ENCODE data around the gene UBE2V1.

UBE2V1 gene

DNA sequence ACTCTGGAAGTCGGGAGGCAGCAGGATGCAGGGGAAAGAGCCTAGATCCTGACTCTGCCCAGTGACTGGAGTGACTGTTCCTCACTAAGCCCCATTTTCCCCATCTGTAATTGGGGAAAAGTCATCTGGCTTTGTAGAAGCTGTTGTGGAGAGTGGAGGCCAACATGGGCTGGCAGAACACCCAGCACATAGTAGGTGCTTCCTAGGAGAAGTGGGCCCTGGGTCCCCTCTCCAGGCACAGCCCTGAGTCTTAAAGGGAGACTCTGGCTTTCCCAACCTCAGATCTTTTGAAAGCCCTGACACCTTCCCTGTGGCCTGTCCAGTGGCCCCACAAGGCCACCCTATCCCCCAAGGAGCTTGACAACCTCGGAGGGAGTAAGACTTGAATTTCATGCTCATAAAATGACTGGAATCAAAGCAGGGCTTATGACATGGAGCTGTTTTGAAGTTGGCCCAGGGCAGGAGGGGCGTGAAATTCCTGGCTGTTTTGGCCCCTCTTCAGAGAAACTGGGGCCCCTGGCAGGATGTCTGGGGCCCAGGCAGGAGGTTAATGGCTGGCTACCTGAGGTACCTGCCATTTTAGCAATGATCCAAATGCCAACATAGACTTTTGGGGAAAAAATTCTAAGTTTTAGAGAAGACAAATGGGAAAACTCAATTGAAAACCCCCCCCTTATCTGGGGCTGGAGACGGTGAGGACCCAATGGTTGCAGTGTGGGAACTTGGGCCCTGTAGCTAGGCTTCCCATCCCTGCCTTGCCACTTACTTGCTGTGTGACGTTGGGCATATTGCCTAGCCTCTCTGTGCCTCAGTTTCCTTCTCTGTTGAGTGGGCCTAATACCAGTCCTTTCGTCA, 51.6 kb downstream of the UBE2V1 start:
- no peak for DNase-seq

DNA sequence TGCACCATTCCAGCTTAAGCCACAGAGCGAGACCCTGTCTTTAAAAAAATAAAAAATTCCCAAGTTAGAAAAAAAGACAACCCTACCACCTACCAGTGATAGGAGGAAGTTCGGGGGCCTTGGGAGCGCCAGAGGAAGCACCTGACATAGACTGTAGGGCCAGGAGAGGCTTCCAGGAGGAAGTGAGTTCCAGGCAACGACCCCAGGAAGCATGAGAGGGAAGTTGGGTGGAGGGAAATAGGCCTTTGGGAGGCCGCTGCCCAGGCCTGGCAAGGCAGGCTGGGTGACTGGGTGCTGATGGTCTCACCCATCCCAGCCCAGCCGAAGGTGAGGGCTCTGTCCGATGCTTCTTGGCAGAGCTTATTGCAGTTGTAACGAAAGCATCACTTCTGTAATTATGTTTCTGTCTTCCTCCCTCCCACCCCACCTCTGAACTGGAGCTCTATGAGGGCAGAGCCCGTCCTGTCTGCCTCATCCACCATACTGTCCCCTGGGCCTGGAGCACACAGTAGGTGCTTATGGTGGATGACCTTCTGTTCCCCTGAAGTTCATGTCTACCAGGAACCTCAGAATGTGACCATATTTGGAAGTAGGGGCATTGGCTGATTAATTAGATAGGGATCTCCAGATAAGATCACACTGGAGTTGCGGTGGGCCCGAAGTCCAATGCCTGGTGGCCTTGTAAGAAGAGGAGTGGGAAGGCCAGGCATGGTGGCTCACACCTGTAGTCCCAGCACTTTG, 54.1 kb downstream of the UBE2V1 start:
- no peak for DNase-seq

DNA sequence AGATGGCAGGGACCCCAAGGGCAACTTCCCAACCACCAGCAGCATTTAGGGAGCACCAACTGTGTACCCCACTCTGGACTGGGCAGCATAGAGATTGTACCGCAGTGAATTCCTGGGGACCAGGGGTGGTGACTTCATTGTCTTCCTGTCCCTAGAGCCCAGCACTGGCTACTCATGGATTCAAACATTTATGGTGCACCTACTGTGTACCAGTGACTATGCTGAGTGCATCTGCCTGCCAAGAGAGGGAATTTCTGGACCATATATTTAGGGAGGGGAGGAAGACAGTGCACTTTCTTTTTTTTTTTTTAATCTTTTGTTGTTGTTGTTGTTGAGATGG, 55.3 kb downstream of the UBE2V1 start:
- DNase-seq = no peak

DNA sequence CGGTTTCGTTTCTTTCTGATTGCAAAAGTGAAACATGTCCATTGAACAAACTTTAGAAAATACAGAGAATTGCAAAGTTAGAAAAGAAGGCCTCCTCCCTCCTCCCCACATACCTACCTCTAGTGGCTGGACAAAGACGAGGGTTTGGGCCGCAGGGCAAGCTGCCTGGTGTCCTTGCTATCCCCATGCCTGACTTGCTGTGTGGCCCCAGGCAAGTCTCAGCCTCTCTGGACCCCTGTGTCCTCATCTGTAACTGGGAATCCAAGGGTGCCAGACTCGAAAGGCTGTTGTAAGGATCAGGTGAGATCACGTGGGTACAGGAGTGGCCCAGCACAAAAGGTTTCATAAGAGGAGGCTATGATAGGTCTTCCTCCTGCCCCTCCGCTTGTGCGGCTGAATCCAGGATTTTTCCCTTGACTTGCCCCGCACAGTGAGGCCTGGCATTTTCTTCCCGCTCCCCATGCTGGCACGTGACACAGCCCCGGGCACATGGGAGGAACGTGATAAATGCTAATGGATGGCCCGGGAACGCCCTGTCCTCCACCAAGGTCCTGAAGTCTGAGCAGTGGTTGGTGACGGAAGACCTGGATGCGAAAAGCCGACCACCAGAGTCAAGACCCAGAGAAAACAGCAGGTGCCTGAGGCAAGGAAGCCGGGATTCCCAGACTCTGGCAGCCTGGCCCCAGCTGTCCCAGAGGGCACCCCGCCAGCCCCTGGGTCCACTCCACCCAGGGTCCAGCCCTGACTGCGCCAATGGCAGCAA, 55.8 kb downstream of the UBE2V1 start:
- no peak for DNase-seq

DNA sequence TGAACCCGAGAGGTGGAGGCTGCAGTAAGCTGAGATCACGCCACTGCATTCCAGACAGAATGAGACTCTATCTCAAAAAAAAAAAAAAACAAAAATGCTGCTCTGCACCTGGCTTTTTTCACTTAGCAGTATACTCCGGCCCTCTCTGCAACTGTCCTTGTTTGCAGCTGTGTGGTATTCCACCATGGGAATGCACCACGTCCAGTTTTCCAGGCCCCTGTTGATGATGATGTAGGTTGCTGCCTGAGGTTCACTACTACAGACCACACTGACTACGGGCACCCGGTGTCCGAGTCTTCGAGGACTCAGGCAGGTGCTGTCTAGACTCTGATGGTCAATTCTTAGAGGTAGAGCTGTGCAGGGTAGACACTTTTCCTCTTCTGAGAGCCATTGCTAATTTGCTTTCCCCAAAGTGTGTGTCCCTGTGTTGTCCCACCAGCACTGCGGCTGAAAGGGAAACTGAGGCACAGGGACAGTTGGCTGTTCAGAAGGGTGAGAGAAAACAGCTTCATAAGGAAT, 56.5 kb downstream of the UBE2V1 start:
- DNase-seq = no peak

DNA sequence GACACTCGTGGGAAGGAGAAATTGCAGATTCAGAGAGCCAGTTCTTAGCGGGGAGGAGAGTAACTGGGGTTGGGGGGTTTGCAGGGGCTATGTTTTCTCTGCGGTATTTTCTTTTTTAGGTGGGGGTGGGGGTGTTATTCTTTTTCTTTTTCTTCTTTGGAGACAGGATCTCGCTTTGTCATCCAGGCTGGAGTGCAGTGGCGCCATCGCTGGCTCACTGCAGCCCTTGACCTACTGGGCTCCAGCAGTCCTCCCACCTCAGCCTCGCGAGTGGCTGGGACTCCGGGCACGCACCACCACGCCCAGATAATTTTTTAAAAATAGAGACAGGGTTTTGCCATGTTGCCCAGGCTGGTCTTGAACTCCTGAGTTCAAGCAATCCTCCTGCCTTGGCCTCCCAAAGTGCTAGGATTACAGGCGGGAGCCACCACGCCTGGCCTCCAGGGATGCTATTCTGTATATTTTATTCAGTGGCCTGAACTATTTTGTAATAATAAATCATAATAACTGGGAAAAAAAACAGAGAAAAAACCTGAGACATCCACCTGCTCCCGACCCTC, 57.3 kb downstream of the UBE2V1 start:
- DNase-seq = no peak

DNA sequence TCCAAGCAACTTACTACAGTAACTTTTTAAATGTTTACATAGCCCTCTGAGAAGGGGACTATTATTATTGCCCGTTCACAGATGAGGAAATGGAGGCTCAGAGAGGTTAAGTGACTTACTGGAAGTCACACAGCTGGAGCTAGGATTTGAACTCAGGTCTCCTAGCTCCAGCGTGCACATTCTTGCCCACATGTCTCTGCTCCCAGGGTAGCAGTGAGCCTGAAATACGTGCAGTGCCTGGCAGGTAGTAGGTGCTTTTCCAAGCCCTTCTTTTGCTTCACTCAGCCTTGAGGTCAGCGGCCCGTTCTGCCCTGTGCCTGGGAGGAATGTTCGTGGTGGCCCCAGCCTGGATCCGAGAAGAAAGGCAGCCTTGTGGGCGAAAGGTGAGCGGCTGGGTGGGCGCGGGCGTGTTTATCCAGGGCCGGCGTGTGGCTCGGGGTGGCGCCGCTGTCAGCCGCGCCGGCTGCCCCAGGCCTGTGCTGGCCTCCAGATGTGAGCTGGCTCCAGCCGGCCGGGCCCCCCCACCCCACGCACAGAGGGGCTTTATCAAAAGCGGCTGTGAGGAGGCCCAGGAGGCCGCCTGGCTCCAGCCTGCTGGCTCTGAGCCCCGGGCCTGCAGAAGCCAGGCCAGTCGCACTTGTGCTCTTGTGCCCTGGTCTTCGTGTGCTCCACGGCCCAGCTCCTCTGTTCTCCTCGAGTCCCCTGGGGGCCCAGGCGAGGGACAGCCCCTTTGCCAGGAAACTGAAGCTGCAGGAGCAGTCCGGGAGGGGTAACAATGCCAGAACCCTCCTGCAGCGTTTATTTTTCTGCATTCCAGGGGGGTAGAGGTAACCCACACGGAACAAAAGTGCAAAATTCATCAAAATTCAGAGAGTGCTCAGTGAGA, 58.1 kb downstream of the UBE2V1 start:
- DNase-seq = no peak

DNA sequence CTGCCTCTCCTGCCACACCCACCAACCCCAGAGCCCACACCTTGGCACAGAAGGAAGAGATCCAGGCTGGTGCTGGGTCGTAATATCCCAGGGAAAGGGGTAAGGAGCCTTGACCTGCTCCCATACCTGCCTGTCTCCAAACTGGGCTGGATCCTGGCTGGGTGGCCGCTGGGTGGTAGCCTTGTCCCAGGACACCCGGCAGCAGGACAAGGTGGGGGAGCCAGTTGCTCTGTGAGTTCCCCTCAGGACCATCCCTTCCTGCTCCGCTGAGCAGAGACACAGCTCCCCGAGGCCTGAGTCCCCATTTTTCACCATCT, 58.8 kb downstream of the UBE2V1 start:
- no peak for DNase-seq

DNA sequence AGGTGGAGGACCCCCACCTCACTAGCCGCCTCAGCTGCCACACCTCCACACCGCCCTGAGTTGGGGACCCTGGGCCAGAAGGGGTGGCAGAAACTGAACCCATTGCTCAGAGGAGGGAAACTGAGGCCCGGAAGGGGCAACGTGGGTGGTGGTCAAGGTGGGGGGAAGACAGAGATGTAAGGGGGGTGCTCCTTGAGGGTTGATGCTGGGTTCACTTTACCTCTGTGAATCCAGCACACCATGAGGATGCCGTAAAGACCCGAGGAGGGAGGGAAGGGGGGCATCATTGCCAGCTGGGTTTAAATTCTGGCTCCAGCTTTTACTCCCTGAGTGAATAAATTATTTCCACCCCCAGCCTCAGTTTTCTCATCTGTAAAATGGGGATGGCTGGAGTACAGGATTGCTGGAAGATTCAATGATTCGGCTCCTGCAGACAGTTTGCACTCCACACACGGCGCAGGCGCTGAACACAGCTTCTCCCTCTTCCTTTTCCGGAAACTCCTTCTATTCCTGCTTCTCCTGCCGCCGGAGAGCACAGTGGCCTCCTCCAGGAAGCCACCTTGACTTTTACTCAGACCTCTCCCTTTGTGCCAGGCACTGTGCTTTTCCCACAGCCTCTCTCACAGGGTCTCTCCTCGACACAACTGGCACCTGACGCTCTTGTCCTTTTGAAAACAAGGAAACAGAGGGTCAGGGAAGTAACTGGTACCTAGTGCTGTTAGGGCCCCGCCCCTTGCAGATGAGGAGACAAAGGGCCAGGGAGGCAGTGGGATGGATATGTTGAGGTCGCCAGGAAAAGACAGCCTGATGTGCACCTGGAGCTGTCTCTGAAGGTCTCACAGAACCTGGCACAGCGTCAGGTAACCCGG, 59.4 kb downstream of the UBE2V1 start:
- no peak for DNase-seq

DNA sequence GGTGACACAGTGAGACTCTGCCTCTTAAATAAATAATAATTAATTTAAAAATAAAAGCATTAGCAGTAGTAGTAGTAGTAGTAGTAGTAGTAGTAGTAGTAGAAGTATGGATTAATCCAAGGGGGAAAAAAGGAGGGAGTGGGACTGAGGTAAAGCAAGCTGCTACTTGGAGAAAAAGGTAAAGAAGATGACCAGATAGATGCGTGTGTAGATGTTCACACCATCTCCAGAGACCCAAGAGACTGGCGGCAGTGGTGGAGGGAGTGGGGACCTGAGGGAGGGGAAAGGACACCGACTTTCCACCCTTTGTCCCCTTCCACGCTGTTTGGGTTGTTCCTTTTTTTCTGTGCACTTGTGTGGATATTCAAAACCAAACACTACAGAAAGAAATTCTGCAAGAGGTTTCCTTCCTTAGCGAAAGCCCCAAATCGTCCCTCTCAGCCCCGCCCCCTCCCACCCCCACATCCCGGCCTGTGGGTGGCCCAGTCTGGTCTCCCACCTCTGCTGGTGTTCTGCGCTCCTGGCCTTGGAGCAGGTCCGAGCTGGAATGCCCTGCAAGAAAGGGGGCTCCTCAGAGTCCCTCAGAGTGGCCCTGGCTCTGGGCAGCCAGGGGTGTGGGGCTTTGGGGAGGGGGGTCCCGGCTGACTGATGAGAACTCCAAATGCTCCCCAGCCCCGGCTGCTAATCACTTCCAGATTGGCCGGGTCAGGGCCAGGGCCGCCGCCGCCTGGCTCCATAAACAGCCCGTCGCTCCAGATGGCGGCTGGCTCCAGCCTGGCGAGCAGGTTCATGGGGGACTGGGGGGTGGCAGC, 60.2 kb downstream of the UBE2V1 start:
- no peak for DNase-seq

DNA sequence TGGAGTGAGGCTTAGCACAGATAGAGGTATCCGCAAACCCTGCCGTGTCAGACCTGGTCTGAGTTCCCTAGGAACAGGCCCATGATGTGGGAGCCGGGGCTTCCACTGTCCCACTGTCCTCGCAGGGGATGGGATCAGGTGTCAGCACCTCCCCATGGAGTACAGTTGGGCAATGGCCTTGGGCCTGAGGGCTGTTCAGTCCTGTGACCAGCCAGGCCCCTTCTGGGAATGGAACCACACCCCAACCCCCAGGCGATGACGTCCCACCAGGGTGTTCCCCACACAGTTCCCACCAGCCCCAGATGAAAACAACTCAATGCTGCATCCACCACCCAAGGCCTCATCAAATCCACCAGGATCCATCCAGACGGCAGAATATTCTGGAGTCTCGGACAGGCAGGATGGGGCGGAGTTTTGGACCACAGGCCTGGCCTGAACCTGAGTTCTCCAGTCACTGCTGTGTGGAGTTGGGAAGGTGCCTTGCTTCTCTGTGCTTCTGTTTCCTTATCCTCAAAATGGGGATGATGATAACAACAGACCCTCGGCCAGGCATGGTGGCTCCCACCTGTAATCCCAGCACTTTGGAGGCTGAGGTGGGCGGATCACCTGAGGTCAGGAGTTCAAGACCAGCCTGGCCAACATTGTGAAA, 62.2 kb downstream of the UBE2V1 start:
- DNase-seq = no peak

DNA sequence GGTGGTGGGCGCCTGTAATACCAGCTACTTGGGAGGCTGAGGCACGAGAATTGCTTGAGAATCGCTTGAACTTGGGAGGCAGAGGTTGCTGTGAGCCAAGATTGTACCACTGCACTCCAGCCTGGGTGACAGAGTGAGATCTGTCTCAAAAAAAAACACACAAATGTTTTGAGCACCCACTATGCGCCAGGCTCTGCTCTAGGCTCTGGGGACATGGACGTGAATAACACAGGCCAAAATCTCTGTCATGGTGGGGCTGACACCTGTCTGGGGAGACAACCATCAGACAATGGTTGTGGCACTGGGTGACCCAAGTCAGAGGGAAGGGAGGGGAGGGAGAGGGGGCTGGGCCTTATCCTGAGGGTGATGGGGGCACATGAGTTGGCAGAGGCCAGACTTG, 62.7 kb downstream of the UBE2V1 start:
- DNase-seq = no peak

DNA sequence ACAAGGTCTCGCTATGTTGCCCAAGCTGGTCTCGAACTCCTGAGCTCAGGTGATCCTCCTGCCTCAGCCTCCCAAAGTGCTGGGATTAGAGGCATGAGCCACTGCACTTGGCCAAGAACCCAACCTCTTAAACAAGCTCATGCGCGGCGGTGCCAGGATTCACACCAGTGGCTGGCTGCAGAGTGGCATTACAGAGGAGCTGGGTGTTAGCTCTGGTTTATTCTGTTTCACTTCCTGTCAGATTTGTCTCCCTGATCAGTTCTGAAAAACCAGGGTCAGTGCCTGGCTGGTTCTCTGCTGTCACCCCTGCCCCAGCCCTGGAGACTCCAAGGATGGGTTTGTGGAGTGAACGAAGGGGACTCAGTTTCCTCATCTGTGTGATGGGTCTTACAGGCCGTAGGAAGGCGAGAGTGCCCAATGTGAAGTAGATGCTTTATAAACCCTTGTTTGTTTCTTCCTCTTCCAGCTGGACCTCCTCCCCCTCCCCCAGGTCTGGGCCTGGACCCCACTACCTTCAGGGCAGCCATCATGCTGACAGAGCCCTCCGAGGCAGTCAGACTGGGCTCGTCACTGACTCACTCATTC, 63.4 kb downstream of the UBE2V1 start:
- DNase-seq = no peak

DNA sequence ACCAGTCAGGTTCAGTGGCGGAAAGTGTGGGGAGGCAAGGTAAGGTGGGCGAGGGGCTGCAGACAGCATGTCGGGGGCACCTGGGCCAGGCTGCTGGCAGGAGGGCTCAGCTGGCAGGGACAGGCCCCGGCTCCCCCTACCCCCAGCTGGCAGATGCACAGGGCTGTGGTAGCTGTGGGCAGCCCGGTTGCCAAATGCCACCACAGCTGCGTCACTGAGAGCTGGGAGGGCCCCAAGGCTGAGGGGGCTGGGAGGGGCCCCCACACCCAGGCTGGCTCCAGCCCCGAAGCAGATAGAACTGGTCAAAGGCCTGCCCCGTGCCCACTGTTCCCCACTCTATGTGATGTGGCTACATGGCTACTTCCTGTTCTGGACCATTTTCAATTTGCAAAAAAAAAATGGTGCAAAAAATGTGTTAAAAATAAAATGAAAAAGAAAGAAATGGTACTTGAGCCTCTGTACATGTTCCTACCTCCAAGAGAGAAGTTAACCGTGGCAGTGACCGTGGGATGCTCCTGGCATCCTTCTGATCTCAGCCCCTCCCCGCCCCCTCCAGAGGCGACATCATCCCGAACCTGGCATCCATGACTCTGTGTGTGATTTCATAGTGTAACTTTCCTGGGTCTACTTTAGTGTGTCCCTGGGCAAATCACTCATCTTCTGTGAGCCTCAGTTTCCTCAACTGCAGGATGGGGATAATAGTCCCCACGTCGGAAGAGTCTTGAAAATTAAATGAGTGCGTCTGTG, 64.4 kb downstream of the UBE2V1 start:
- no peak for DNase-seq

DNA sequence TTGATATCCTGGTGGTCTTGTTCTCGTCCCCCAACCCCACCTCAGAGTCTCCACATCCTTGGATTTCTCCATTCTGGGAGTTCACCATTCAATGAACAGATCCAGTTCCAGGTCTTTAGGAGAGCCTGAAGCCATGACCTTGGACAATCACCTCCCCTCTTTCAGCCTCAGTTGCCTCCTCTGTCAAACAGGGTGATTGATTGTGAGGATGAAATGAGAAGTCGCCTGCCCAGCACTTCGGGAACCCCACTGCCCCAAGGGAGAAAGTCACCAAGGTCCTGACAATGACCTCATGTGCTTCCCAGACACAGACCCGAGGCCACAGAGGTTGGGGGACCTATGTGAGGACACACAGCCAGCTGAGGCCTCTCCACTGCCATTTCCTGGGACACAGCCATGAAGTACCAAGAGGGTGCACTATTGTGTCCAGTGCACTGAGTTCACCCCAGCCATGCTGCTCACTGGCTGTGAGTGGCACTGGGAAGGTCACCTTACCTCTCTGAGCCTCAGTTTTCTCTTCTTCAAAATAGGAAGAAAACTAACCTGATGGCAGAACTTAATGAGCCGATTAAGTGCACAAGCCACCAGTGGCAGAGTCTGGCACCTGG, 68.5 kb downstream of the UBE2V1 start:
- DNase-seq = no peak

DNA sequence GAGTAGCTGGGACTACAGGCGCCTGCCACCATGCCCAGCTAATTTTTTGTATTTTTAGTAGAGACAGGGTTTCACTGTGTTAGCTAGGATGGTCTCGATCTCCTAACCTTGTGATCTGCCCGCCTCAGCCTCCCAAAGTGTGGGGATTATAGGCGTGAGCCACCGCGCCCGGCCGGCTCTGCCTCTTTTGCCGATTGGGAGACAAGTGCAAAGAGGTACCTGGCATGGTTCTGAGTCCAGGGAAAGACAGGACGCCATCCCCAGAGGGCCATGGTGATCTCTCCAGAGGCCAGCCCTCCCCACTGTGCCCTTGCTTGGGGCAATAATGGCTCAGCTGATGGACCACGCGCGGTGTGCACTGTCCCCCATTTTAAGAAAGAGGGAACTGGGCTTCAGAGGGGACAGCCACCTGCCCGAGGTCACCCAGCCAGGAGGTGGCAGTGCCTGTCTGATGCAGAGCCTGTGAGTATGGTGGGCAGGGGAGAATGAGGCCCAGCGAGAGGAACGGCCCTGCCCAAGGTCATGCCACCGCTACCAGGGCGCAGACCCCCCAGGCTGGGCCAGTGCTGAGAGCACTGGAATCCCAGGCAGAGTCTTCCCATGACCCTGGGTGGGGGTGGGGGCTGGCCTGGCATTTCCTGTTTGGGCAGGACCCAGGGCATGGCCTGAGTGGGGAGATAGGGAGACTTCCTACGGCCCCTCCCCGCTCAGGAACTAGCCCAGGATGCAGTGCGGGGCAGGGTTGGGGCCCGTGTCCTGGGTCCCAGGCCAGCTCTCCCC, 69.2 kb downstream of the UBE2V1 start:
- DNase-seq = no peak

All from activated effector memory CD4-positive, alpha-beta T cell treated with anti-CD3 and anti-CD28 coated beads, Interleukin-2, amount 50 U/mL, for 16 hours (primary cell).